Breast epithelium (tissue), 3 donors: ENCODE results near the gene RETREG1.

Experiments
- POLR2A ChIP-seq: fragments of 450-650 bp; IDR thresholded peaks from one replicate; pipeline ENCODE4 v1.6.1; 2016; ENCODE audit warnings: antibody characterized with exemption, mild to moderate bottlenecking, moderate library complexity
- TF ChIP-seq, protein P1 (sequence below), 3 donors: fragments of 450-650 bp; IDR thresholded peaks; one replicate each; pipeline ENCODE4 v1.5.1; 2016 to 2017; ENCODE audit warnings: antibody characterized with exemption in 3 of 3, mild to moderate bottlenecking in 3 of 3, moderate library complexity in 3 of 3

DNA sequence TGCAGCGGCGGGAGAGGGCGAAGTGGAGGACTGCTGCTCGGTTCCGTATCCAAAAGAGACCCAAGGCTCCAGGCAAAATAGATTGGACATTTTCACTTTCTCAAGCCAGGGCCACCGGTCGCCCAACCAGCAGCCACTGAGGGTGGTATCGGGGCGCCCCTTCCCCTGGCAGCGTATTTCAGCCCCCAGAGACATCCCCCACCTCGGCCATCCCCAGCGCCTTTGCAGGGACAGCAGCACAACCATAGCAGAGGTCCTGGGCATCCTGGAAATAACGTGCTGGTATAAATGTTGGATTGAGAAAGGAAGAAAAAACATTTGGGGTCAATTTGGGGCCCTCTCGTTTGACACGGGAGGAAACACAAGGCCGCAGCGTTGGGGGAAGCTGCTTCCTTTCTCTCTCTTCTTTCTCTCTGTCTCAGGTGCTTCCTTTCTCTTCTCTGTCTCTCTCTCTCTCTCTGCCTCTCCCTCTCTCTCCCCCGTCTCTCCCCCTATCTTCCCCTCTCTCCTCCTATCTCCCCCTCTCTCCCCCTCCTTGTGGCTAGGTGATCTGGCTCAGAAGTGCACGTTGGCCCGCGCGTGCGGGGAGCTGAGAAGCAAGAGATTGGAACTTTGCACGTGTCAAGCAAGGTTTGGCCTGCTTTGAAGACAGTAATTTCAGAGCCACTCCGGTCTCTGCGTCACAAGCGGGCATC is 624 bp upstream of the RETREG1 start:
- no peak for TF ChIP-seq POLR2A
- TF ChIP-seq, protein P1, sequence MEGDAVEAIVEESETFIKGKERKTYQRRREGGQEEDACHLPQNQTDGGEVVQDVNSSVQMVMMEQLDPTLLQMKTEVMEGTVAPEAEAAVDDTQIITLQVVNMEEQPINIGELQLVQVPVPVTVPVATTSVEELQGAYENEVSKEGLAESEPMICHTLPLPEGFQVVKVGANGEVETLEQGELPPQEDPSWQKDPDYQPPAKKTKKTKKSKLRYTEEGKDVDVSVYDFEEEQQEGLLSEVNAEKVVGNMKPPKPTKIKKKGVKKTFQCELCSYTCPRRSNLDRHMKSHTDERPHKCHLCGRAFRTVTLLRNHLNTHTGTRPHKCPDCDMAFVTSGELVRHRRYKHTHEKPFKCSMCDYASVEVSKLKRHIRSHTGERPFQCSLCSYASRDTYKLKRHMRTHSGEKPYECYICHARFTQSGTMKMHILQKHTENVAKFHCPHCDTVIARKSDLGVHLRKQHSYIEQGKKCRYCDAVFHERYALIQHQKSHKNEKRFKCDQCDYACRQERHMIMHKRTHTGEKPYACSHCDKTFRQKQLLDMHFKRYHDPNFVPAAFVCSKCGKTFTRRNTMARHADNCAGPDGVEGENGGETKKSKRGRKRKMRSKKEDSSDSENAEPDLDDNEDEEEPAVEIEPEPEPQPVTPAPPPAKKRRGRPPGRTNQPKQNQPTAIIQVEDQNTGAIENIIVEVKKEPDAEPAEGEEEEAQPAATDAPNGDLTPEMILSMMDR (IDR thresholded peaks at IDR 0.05): no peak
